RPMI7951 (cell line): ENCODE measurements around the gene KCNN2. TPM values are rescaled to one million over a fixed set of nuclear protein-coding genes. Genes with fewer than 3 reads are reported as not detected.

Experiments used
- DNase-seq: peaks from one replicate; pipeline ENCODE4 v3.0.0-alpha.2; 2012; ENCODE audit warnings: low read depth
- total RNA-seq: library from RNA; depleted of rRNA; stranded (reverse); fragments of >200 nt; shearing (Covaris generic); gene quantifications from 2 replicates; pipeline ENCODE4 v1.2.3, GENCODE V29; 2014

KCNN2 gene
- total RNA-seq, 1 experiment from 2014 or later, result not detected

- no peak for DNase-seq
These were observed 182.7 kb downstream of the KCNN2 start for GRCh38 chr5:114544561-114544960.
